GM10266 (cell line): ENCODE measurements around the gene AMOT.

Experiments
- DNase-seq: peaks from one replicate; pipeline ENCODE4 v3.0.0; 2012; ENCODE audit errors: extremely low spot score
- TF ChIP-seq, protein P1 (sequence below): IDR thresholded peaks from 2 replicates; pipeline ENCODE4 v1.5.1; 2012; ENCODE audit warnings: mild to moderate bottlenecking, low read depth; ENCODE audit not compliant: control insufficient read depth, insufficient read depth; ENCODE audit errors: missing control alignments

AMOT gene

DNA sequence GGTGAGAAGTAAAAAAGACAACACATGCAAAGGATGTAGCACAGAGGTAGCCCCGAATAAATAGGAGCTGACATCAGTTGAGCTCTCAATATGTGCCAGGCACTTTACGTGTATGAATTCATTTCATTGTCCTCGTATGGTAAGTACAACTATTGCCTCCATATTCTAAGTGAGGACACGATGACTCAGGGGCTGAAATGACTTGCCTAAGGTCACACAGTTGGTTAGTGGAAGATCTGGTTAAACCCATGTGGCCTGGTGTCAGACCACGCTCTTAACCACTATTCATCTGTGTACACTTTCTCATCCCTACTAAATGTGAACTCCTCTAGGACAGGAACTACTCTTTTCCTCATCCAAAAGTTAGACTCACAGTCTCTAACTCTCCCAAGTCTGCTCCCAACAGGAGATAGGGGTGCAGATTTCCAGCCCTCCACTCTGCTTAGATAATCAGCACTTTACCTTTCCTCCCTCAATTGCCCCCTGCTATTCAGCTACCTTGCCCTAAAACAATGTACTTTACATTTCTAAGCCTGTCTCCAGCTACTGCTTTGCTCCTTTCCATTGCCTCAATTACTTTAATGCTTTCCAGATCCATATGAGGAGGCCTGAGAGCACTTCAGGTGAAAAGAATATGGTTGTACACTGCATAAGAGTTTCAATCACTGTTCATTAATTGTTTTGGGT is 102.1 kb downstream of the AMOT start:
- no peak for DNase-seq

DNA sequence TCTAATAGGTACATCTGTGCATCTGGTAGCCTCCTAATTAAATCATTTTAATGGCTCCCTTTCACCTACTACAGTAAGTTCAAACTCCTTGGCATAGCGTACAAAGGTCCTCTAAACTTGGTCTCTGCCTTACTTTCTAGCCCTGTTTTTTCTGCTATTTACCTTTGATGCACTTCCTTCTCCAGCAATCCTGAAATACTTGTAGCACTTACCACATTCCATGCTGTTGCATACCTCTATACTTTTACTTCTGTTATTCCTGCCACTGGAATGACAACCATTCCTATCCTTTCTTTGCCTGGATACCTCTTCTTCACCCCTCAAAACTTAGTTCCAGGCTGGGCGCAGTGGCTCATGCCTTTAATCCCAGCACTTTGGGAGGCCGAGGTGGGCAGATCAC is 104.3 kb downstream of the AMOT start:
- TF ChIP-seq, protein P1, sequence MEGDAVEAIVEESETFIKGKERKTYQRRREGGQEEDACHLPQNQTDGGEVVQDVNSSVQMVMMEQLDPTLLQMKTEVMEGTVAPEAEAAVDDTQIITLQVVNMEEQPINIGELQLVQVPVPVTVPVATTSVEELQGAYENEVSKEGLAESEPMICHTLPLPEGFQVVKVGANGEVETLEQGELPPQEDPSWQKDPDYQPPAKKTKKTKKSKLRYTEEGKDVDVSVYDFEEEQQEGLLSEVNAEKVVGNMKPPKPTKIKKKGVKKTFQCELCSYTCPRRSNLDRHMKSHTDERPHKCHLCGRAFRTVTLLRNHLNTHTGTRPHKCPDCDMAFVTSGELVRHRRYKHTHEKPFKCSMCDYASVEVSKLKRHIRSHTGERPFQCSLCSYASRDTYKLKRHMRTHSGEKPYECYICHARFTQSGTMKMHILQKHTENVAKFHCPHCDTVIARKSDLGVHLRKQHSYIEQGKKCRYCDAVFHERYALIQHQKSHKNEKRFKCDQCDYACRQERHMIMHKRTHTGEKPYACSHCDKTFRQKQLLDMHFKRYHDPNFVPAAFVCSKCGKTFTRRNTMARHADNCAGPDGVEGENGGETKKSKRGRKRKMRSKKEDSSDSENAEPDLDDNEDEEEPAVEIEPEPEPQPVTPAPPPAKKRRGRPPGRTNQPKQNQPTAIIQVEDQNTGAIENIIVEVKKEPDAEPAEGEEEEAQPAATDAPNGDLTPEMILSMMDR, result no peak
- no peak for DNase-seq

More for the DNA sequence above, 102.1 kb downstream of the AMOT start:
- TF ChIP-seq, protein P1, result no peak

DNA sequence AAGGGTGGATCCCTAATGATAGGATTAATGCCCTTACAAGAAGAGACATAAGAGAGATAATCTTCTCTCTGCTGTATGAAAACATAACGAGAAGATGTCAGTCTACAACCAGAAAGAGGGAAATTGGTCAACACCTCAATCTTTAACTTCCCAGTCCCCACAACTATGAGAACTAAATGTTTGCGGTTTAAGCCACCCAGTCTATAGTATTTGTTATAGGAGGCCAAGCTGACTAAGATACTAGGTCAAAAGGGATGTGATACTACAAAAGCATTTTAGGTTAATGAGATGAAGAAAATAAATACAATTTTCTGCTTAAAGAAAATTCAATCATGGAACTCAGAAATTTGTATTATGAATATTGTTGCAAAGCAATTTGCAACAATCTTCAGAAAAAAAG is 105.5 kb downstream of the AMOT start:
- TF ChIP-seq, protein P1, result no peak
- no peak for DNase-seq

DNA sequence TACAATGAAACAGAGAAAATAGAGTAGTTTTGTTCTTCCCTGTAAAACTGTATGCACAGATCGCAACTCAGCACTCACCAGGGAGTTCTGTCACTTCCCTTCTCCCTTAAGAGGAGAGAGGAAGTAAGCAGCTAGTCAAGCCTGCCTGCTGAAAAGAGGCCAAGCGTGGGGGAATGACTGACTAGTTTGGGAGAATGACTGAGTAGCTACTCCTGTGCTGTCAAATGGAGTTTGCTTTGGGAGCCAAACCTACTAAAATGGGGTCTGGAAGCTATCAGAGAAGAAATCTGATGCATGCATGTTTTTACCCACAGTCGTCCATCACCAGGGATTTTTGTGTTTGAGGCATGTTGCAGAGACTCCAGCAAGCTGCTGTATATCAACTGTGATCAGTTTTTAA is 106.3 kb downstream of the AMOT start:
- DNase-seq, result no peak
- TF ChIP-seq, protein P1, result no peak

DNA sequence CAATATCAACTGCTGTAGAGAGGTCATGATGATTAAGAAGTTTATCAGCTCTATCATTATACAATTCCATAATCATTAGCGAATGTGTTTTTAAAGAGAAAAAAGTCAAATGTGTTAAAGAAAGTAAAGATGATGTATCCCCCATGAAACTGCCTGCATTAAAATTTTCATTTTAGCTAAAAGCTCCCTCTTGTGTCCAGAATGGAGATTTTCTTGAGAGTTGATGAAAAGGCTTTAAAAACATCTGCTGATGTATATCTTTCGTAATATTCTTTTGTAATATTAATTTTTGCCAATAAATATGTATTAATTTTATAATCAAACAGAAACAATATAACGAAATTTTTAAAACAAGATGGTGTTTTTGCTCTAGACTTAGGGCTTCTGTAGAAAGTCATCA is 108.8 kb downstream of the AMOT start:
- DNase-seq, result no peak
- TF ChIP-seq, protein P1, result peak; percentile 16
